22Rv1 (cell line): ENCODE measurements around the gene SNX21.

Experiments
- ZFX ChIP-seq: fragments of 450-650 bp; IDR thresholded peaks from 2 replicates; pipeline ENCODE4 v1.6.1; 2017; ENCODE audit warnings: antibody characterized with exemption, borderline replicate concordance
- TF ChIP-seq, protein P1 (sequence below): fragments of 450-650 bp; IDR thresholded peaks from 2 replicates; pipeline ENCODE4 v1.5.1; 2017; ENCODE audit warnings: mild to moderate bottlenecking

DNA sequence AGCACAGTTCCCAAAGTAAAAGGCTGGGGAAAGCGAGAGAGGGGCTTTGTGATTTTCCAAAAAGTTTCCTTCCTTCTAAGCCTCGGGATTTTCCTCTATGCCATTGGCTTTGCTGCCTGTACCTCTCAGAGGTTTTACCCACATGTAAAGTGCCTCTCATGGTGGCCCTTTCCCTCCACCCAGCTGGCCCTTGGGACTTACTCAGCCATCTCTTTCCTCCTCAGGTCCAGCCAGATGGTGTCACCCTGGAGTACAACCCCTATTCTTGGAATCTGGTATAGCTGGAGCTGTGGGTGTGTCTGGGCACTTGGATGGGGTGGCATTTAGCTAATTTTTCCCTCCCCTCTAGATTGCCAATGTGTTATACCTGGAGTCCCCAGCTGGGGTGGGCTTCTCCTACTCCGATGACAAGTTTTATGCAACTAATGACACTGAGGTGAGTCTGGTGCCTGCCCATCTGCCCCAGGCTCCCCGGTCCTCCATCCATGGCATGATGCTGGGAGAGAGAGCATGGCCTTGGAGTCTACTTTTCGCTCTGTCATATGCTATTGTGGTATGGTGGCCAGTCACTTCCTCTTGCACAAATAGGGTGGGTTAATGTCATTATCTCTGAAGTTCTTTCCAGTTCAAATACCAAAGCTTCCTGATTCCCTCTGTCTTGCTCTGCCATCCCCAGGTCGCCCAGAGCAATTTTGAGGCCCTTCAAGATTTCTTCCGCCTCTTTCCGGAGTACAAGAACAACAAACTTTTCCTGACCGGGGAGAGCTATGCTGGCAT is 58.6 kb downstream of the SNX21 start:
- TF ChIP-seq, protein P1, sequence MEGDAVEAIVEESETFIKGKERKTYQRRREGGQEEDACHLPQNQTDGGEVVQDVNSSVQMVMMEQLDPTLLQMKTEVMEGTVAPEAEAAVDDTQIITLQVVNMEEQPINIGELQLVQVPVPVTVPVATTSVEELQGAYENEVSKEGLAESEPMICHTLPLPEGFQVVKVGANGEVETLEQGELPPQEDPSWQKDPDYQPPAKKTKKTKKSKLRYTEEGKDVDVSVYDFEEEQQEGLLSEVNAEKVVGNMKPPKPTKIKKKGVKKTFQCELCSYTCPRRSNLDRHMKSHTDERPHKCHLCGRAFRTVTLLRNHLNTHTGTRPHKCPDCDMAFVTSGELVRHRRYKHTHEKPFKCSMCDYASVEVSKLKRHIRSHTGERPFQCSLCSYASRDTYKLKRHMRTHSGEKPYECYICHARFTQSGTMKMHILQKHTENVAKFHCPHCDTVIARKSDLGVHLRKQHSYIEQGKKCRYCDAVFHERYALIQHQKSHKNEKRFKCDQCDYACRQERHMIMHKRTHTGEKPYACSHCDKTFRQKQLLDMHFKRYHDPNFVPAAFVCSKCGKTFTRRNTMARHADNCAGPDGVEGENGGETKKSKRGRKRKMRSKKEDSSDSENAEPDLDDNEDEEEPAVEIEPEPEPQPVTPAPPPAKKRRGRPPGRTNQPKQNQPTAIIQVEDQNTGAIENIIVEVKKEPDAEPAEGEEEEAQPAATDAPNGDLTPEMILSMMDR, result peak; percentile 13; the same call in 1 of the 2 replicates
- no peak for TF ChIP-seq ZFX
